SKM-1 (cell line): ENCODE measurements around the gene ZNF684.
"Not testable (repeated sequence)": the region's sequence is repeated elsewhere in the genome, so short reads cannot be mapped to it uniquely, and the experiment has no call there.

ENCODE experiments used
- DNase-seq: peaks from one replicate; lab custom pipeline; 2025; ENCODE audit not compliant: unreplicated experiment; lab: John Stamatoyannopoulos, UW

Gene ZNF684

GRCh38 chr1:40531381-40532061, at the start of gene ZNF684:
Gene ZNF684, plus strand, starts transcription at chr1:40531637. Its CDS starts 1,530 bp downstream, at chr1:40533167.
- DNase-seq, result peak; percentile 94

- DNase-seq, result no peak
Measured at GRCh38 chr1:40495315-40495903, 36.0 kb upstream of the ZNF684 start.

- DNase-seq, result not testable (repeated sequence)
Measured at GRCh38 chr1:40502651-40503050, 28.8 kb upstream of the ZNF684 start.

- DNase-seq, result no peak
Measured at GRCh38 chr1:40507973-40508372, 23.5 kb upstream of the ZNF684 start.

- peak; percentile 57 for DNase-seq
Measured at GRCh38 chr1:40508375-40509341, 22.8 kb upstream of the ZNF684 start, which contains the start of gene EXO5. Gene EXO5, plus strand, starts transcription at chr1:40508767. Its CDS starts 5,778 bp downstream, at chr1:40514545.

GRCh38 chr1:40519517-40519916, 11.9 kb upstream of the ZNF684 start:
- no peak for DNase-seq

GRCh38 chr1:40530735-40531380, 579 bp upstream of the ZNF684 start:
- DNase-seq, result no peak

GRCh38 chr1:40532062-40532389, 589 bp downstream of the ZNF684 start:
- no peak for DNase-seq

- DNase-seq, result peak; percentile 66
Measured at GRCh38 chr1:40532844-40533424, 1.5 kb downstream of the ZNF684 start.

- DNase-seq, result no peak
Measured at GRCh38 chr1:40534589-40534988, 3.2 kb downstream of the ZNF684 start.

- DNase-seq, result no peak
Measured at GRCh38 chr1:40535732-40536131, 4.3 kb downstream of the ZNF684 start.

GRCh38 chr1:40539338-40539737, 7.9 kb downstream of the ZNF684 start:
- DNase-seq, result peak; percentile 31

GRCh38 chr1:40546957-40547356, 15.5 kb downstream of the ZNF684 start:
- DNase-seq, result no peak

GRCh38 chr1:40553017-40553416, 21.6 kb downstream of the ZNF684 start:
- no peak for DNase-seq

GRCh38 chr1:40554807-40555206, 23.4 kb downstream of the ZNF684 start:
- DNase-seq, result not testable (repeated sequence)

GRCh38 chr1:40556121-40556520, 24.7 kb downstream of the ZNF684 start:
- DNase-seq, result no peak

- DNase-seq, result not testable (repeated sequence)
Measured at GRCh38 chr1:40558241-40558640, 26.8 kb downstream of the ZNF684 start.

GRCh38 chr1:40562185-40562584, 30.7 kb downstream of the ZNF684 start:
- no peak for DNase-seq

- DNase-seq, result no peak
Measured at GRCh38 chr1:40563266-40563665, 31.8 kb downstream of the ZNF684 start.

GRCh38 chr1:40564506-40564905, 33.1 kb downstream of the ZNF684 start:
- no peak for DNase-seq

- DNase-seq, result no peak
Measured at GRCh38 chr1:40564913-40565312, 33.5 kb downstream of the ZNF684 start.
